NCI-H1048 (cell line): Measurements from ENCODE around the gene TTI1.

Experiments
- DNase-seq: peaks from one replicate; lab custom pipeline; 2025; lab: John Stamatoyannopoulos, UW

Gene TTI1

DNA sequence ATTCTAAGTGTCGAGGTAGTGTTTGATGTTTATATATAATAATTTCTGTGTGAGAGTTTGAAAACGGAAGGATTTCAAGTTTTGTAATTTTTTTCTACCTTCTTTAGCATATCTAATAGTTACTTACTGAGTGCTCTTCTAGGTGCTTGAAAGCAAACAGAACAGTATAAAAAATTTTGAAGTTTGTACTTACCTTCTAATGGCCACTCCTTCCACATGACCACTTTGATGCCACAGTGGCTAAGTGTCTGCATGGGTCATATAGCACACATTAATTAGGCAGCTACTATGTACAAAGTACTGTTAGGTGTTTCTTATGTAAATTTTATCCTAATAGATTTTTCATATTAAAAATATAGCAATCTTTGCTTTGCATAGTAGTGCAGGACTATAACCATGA lies 21.4 kb upstream of the TTI1 start:
- no peak for DNase-seq

DNA sequence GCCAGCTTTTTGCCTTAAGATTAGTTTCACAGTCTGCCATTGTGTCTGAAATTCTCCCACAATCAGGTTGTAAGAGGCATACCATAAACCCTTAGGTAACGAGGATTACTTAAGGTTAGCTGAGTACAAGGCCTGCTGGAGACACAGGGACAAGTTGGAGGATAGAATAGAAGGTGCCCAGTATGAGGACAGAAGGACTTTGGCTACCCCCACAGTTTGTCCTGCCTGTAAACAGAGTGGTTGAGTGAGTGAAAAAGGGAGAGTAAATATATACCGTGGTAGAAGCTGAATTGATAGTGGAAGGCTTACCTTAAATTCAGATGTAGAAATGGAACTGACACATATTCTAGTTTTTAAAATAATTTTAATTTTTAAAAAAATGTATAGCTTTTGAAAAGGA lies 19.6 kb upstream of the TTI1 start:
- DNase-seq, result no peak

DNA sequence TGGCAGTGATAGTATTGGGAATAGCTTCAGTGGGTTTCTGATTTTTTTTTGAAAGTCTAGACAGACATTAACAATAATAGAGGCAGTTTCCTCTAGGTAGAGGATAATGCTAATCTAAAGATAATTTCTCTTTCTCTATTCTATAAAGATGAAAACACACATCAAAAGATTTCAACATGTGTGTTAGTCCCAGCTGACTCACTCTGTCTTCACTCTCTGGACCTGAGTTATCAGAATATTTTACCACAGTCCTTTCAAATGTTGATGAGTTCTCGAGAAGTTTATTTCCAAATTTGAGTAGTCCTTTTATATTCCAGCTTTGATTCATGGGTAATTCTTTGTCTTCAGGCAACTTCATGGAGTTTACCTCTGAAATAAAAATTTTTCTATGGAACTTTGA lies 17.4 kb upstream of the TTI1 start:
- DNase-seq, result no peak

DNA sequence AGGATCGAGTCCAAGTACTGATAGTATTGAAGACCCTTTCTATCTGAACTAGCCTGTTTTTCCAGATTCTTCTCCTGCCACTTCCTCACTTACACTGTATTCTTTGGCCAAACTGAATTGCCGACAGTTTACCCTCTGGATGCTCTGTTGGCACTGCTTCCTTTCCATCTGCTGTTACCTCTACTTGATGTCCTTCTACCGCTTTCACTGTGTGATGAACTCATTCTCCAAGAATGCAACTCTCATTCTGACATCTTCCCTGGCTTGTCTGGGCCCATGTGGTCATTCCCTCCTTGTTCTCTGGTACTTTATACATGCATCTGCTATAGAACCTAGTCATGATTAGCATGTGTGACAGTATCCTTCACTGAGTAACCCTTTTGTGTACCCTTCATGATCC lies 16.5 kb upstream of the TTI1 start:
- DNase-seq, result no peak

DNA sequence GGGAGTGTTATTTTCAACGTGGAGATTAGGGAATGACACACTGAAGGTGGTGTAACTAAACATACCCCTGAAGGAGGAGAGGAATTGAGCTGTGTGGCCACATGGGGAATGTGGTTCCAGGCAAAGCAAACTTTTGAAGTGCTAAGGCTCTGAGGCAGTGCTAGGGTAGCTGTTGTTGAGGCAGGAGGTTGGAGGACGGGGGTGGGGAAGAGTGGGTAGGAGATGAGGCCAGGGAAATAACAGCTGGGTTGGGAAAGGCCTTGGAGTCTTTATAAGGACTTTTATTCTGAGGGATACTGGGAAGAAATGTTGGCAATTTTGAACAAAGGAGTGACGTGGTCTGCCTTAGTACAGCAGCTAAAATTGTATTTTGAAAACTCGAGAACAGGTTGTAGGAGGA lies 13.3 kb upstream of the TTI1 start:
- no peak for DNase-seq

DNA sequence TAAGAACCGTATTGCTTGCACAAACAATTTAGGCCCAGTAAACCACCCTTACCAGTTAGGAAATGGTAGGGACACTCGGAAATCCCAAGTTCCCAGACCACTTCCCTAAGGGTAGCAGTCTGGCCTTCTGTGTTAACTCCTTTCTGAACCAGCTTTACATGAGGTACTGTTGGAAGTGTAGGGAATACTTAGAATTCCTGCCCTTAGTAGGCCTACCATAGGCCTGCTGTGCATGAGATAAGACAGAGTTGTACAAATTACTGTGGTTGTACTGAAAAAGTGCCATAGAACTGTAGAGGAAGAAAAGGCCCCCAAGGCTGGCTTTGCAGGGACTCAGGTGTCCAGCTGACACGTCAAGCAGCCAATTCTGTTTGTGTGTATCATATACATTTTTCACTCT lies 11.4 kb upstream of the TTI1 start:
- no peak for DNase-seq

DNA sequence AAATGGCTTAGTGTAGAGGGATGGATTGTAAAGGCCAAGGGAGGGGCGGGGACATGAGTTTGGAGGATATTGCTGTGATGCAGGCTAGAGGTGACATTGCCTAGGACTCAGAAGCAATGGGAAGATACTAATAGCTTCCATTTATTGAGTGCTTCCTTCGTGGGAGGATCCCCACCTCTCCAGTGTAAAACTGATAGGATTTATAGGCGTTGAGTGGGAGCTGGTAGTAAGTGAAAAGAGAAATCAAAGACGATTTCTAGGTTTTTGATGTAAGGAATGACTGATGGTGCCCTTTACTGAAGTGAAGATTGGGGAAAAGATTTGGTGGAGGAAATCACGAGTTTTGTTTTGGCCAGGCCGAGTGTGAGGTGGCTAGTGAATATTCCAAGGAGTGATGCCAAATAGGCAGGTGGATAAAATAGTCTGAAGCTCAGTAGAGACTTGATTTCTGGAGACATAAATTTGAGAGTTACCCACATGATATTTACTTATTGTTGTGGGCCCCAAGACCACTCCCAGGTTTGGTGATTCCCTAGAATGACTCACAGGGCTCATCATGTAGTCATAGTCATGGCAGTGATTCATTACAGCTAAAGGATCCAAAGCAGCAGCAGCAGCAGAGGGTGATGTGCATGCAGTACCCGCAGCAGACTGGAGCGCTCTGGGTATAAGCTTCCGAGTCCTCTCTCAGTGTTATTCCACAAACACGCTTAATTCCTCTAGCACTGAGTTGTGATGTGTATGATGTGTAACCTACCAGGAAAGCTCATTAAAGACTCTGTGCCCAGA lies 10.4 kb upstream of the TTI1 start:
- DNase-seq, result no peak

DNA sequence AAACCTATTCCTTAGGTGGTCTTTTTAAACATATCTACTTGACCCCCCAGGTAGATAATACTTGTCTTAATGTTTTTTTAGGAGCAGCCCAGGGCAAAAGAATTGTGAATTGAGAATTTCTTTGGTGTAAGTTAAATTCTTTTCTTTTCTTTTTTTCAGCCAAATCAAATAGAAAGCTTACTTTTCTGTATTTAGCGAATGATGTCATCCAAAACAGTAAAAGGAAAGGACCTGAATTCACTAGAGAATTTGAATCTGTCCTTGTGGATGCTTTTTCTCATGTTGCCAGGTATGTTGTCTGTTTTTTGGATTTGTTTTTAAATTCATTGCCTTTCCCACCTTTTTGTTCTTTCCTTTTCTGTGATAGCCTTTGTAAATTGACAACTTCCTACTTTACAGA lies 7.0 kb upstream of the TTI1 start:
- no peak for DNase-seq

DNA sequence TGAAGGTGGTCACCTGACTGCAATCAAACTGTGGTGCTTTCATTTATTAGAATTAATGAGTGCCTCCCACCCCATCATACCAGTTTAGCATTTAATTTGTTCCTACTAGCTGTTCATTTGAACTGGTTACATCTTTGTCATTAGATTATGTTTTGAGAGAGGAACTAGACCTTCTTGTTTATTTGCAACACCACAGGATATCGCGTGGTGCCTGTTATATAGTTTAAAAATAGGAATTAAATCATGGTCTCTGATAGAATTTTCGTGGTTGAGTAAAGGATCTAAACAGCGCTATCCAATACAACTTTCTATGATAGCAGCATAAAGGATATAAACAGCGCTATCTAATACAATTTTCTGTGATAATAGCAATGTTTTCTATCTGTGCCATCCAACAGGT lies 3.1 kb upstream of the TTI1 start:
- no peak for DNase-seq

DNA sequence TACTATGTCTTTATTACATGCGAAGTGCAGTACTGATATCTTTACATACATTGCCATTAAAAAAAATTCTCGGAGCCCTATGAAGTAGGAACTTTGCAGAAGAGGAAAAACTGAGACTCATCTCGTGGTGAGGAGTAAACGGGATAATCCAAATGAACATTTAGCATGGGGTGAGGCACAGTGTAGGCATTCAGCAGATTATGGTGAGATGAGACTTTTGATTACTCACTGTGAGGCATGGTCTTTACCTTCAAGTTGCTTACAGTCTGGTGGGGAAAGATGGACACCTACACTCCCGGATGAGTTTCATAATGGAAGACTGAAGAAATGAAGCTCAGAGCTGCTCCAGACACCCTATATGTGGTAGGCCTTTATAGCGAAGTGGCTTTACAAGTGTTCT lies 1.7 kb upstream of the TTI1 start:
- no peak for DNase-seq

DNA sequence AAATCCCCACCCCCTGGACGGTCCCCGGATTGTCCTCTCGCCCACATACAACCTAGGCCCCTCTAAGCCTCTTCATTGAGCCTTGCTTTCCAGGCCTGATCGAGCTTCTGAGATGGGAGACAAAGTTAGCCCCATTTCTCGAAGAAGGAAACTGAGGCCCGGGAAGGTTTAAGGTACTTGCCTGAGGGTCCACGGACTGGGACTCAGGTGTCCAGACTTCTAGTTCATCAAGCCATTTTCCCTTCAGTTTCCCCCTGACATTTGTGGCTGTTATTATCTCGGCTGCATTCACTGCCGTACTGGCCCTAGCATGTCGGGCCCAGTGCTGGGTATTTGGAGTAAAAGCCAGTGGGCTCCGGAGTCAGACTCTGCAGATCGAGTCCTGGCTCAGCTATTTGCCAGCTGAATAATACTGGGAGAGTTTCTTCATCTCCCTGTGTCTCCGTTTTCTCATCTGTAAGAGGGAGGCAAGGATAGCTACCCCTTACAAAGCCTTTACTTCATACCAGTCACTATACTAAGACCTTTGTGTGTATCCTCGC lies 923 bp upstream of the TTI1 start:
- DNase-seq, result no peak

DNA sequence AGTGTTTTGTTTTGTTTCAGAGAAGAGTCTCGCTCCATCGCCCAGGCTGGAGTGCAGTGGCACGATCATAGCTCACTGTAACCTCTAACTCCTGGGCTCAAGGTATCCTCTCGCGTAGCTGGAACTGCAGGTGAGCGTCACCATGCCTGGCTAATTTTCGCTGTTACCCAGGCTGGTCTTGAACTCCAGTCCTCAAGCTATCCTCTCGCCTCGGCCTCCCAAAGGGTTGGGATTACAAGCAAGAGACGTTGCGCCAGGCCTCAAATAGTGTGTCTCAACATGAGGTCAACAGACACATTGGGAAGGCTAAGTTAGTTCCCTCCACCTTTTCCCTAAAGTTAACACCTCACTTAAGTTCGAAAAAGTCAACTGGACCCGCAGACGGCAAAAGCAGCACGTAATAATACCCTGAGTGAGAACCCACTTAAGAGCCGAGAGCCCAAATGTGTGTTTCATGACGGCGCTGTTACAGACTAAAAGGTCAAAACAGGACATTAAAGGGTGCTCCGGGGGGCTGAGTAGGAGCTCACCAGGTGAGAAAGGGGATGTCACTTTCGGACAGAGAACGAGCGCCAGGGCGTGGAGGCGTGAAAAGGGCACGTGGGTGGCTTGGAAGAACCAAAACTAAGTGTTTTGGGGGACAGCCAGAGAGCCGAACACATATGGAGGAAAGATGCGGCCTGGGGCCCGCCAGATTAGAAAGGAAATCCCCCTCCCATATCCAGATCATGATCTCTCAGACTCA lies 499 bp downstream of the TTI1 start:
- no peak for DNase-seq

DNA sequence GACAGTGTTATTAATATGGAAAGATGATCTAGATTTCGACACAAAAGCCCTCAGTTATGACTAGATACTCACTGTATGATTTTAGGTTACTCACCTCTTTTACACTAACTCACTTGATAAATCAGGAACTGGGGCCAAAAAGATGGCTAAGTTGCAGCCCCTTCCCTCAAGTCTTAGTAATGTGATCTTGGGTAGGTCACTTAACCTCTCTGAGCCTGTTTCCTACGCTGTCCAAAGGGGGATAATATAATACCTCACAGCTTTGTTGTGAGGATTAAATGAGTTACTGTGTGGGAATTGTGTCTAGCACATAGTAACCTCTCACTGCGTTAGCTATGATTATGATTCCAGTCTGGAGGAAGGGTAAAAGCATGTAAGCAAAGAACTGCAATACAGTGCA lies 1.3 kb downstream of the TTI1 start:
- DNase-seq, result no peak

DNA sequence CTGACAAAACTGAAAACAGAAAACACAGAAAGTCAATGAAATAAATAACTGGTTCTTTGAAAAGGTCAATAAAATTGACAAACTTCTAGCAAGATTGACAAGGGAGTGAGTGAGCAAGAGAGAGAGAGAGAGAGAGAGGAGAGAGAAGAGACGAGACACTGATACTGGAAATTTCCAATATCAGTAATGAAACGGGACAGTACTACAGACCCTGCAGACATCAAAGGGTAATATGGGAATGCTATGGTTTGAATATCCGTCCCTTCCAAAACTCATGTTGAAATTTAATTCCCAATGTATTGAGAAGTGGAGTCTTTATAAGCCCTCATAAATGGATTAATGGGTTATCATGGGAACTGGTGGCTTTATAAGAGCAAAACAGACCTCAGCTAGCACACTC lies 3.8 kb downstream of the TTI1 start:
- DNase-seq, result no peak

DNA sequence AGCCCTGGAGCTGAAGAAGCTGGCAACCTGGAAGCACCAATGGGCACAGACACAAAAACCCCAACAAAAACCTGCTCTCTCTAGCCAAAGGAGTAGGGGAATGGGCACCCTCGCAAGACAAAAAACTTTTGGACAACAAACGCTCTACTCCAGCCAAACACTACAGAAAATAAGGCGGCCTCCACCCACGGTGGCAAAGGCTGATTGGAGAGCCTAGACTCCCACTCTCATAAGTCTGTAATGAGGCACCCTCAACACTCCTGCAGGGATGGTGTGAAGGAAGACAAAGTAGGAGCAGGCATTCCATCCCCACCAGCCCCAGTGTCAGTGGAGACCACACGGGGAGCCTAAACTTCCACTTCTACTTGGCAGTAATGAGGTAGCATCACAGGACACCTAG lies 8.8 kb downstream of the TTI1 start:
- DNase-seq, result no peak

DNA sequence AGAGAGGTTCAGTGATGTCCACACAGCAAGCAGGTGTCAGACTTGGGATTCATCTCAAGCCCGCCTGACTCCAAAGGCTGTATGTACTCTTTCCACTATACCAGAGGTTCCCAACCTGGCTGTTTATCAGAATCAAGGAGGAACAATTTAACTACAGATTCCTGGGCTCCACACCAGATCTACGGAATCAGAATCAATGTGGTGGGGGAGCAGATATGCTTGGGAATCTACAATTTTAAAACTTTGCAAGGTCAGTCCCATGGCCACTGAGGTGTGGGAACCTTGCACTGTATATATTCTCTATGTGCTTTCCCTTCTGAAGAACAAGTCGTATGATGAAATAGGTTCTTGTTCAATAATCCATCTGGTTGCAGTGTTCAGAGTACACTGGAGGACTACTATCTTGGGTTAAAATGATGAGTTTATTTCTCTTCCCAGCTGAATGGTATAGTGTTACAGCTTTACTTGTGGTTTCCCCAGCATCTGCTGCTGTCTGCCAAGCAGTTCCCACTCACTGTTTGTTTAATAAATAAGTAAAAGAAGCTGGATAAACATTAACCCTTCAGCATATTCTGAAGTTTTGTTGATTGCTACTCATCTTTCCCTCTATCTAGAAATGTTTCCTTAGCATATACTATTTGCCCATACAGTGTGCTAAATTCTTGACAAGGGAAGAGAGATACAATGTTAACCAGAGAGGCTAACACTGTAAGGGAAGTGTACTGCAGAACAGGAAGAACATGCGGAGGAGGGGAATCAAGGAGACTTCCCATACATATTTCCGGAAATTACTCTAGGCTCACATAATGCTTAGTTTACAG lies 9.9 kb downstream of the TTI1 start:
- DNase-seq, result no peak

DNA sequence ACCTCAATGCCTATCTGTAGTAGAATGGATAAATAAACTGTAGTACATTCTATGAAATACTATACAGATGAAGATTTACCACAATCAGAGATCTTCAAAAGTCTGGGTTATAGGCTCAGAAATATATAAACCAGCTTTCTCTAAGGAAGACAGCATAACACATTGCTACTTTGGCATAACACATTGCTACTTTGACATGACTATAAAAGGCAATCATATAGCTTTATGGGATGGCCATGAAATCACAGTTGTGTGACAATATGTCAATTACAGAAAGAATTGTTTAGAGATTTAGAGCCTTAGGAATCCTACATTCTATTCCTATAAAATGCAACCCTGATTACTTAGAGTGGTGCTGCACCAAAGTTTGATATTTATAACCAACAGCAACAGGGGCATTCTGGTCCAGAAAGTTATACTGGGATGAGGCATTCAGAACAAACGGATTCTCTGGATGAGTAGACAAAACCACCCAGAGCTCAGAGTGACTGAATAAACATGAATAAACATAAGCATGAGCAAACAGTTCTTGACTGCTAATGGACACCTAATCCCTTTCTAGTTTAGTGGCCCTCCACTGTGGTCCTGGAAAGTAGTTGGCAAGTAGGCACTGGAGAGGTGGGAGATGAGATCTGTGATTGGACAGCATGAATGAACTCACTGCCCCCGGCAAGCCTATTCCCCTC lies 12.0 kb downstream of the TTI1 start:
- no peak for DNase-seq

DNA sequence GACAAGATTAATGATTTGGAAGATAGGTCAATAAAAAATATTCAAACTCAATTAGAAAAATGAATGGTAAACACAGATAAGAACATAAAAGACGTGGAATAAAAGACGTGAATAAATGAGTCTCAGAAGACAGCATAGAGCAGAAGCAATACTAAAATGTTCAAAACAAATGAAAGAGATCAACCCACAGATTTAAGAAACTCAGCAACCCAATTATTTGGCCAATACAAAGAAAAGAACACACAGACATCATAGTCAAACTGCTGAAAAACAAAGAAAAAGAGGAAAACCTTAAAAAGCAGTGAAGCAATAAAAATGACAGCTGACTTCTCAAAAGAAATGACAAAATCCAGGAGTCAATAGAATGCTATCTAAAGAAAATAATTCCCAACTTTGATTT lies 14.9 kb downstream of the TTI1 start:
- no peak for DNase-seq

DNA sequence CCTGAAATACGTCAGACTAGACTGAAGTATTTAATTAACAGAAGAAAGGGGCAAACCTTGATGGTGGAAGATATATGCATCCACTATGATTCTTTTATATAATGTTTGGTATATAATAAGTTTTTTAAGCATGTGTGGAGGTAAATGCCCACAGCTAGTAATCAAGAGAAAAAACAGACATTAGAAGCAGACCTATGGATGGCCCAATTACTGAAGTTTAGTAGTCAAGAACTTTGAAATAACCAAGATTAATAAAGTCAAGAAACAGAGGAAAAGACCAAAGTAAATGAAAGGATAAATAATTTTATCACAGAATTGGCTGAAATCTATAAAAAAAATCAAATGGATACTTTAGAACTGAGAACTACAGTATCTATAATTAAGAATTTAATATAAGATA lies 15.3 kb downstream of the TTI1 start:
- no peak for DNase-seq

DNA sequence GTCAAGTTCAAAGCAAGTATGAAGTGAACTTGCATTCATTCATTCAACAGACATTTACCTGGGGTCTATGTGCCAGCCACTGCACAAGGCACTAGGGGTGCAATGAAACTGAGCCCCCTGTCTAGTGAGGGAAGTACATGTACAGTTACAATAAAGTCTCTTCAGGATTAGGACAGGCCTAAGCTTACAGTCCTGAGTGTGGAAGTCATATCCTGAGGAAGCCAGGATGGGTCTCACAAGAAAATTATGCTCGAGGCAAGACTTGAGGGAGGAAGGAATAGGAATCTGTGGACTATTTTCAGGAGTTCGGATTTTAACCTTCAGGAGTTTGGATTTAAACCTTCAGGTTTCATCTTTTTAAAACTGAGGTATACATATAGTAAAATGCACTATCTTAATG lies 19.4 kb downstream of the TTI1 start:
- no peak for DNase-seq

DNA sequence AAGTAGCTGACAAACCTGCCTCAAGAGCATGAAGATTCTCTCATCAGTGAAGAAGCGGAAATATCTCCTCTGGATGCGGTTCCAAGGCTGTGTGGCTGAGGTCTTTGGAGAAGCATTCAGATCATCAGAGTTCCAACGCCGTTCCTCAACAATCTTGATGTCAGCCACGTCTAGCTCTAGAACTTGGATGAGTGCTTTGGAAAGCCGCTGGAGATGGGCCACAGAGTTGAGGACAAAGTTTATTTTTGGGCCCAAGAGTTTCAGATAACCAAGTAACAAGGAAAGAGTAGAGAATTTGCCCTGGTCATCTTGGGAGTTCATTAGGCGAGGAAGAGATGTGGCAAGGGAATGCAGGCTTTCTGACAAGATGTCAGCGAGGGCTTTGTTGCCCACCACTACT lies 20.9 kb downstream of the TTI1 start:
- DNase-seq, result no peak

DNA sequence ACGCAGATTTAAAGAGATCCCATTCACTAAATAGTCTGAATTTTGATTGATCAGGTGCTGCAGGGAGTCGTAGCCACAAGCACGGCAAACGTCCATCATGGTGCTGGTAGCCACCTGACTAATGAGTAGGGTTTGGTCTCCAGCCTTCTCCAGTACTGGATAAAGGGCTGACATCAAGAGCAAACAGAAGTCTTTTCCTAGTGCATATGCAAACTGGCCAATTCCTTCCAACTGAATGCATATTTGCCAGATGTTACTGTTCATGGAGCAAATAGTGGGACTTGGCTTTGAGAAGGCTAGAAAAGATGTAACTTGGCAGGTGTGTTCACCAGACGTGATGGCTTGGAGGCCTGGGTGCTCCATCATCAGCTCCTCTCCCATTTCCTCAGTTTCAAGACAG lies 21.6 kb downstream of the TTI1 start:
- no peak for DNase-seq
